GM20000 (cell line): Measurements from ENCODE around the gene CEP85.

Experiments used
- DNase-seq: peaks from one replicate; pipeline ENCODE4 v3.0.0; 2012; ENCODE audit warnings: low spot score
- TF ChIP-seq, protein P1 (sequence below): IDR thresholded peaks from 2 replicates; pipeline ENCODE4 v1.5.1; 2012; ENCODE audit warnings: mild to moderate bottlenecking, control low read depth; ENCODE audit errors: extremely low read depth, missing control alignments

Gene CEP85

GRCh38 chr1:26210147-26210870 lies 23.7 kb upstream of the CEP85 start:
- no peak for DNase-seq
- TF ChIP-seq, protein P1, sequence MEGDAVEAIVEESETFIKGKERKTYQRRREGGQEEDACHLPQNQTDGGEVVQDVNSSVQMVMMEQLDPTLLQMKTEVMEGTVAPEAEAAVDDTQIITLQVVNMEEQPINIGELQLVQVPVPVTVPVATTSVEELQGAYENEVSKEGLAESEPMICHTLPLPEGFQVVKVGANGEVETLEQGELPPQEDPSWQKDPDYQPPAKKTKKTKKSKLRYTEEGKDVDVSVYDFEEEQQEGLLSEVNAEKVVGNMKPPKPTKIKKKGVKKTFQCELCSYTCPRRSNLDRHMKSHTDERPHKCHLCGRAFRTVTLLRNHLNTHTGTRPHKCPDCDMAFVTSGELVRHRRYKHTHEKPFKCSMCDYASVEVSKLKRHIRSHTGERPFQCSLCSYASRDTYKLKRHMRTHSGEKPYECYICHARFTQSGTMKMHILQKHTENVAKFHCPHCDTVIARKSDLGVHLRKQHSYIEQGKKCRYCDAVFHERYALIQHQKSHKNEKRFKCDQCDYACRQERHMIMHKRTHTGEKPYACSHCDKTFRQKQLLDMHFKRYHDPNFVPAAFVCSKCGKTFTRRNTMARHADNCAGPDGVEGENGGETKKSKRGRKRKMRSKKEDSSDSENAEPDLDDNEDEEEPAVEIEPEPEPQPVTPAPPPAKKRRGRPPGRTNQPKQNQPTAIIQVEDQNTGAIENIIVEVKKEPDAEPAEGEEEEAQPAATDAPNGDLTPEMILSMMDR, result no peak

DNA sequence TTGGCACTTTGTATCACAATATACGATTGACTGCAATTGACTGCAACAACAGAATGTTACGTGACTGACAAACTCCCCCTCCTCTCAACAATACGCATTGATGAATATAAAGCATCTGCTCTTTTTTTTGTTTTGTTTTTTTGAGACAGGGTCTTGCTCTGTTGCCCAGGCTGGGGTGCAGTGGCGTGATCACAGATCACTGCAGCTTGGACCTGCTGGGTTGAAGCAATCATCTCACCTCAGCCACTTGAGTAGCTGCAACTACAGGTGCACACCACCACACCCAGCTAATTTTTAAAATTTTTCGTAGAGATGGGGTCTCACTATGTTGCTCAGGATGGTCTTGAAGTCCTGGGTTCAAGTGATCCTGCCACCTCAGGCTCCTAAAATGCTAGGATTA lies 21.3 kb upstream of the CEP85 start:
- TF ChIP-seq, protein P1, result no peak
- DNase-seq, result no peak

GRCh38 chr1:26213335-26213905 lies 20.6 kb upstream of the CEP85 start:
- TF ChIP-seq, protein P1, result no peak
- no peak for DNase-seq

DNA sequence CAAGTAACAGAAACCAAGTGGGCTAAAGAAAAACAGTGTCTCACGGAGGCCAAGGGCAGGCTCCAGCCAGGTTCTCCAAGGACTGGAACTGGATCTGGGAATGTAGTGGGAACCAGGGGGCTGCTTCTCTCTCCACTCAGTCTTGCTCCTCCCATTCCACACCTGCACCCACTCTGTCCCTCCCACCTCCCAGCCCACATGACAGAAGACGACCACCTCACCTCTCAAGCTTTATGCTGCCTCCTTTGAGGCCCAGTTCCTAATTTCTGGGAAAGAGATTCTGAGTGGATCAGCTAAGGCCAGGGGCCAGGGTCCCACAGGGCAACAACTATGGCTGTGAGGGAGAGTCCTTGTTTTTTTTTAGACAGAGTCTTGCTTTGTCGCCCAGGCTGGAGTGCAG lies 18.8 kb upstream of the CEP85 start:
- TF ChIP-seq, protein P1, result no peak
- DNase-seq, result no peak

DNA sequence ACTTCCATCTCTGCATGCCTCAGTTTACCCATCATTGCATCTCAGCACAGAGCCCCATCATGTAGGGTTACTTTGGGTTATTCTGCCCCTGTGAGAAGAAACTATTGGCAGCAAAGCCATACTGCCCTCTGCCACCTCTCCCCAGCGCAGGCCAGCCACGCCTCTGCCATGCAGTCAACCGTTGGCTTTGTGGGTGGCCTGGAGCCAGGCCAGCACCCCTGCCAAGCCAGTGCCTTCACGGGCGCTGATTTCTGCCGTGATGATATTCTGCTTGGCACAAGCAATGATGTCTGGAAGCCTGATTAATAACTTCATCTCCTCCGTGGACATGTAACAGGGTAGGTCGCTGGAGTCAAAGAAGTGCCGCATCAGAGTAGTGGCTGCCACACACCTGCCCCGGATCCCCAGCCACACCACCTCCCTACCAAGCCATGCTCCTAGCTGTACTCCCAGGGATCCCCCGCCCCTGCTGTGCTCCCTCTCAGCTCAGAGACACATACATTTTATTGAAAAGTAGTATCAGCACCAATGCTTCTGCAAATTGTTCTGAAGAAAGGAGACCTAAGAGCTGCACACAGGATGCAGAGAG lies 15.0 kb upstream of the CEP85 start:
- no peak for DNase-seq
- TF ChIP-seq, protein P1, result no peak

GRCh38 chr1:26220199-26220912 lies 13.6 kb upstream of the CEP85 start:
- TF ChIP-seq, protein P1, result no peak
- no peak for DNase-seq

GRCh38 chr1:26221094-26221493 lies 12.9 kb upstream of the CEP85 start:
- no peak for DNase-seq
- TF ChIP-seq, protein P1, result no peak
